DOHH2 (cell line): Measurements from ENCODE around the gene MUC20.

Experiments
- CTCF ChIP-seq: fragments of 200-600 bp; sonication (generic); IDR thresholded peaks from one replicate; pipeline ENCODE4 v1.5.1; 2014; ENCODE audit warnings: antibody characterized with exemption, mild to moderate bottlenecking, low read depth, low read length; ENCODE audit not compliant: poor library complexity, severe bottlenecking
- EZH2phosphoT487 ChIP-seq: fragments of 200-600 bp; sonication (generic); IDR thresholded peaks from 2 replicates; pipeline ENCODE4 v1.6.1; 2017; ENCODE audit warnings: borderline replicate concordance, mild to moderate bottlenecking, antibody characterized with exemption, low read length, moderate library complexity, mixed read lengths

- no peak for TF ChIP-seq CTCF
- TF ChIP-seq EZH2phosphoT487, result no peak
Measured at GRCh38 chr3:195769551-195769950, 48.8 kb downstream of the MUC20 start.
